Measurements from ENCODE around the gene HSPBP1.

HSPBP1 gene

GRCh38 chr19:55216461-55217198 lies 63.3 kb downstream of the HSPBP1 start:
- DNase-seq (ENCODE audit: low read depth in 2 of 2): peak in 1 of 2 donors; percentile 28

DNA sequence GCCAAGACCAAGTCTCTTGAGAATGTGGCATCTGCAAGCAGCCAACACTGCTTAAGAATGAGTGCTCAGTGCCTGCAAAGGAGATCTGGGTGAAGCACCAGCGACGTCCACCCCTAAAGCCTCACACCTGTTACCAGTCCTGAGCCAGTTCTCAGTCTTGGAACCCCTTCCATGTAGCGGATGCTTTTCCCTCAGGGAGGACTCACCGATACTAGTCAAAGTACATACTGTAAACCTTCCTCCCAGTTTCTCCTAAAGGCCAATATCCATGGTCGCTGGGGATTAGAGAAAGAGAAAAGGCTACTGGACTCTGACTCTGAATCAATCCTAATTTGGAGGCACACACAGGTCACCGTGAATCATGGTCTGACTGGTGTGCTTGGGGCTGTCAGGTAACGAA lies 66.4 kb downstream of the HSPBP1 start:
- DNase-seq (ENCODE audit: low read depth in 2 of 2): no peak

GRCh38 chr19:55212447-55212846 lies 67.5 kb downstream of the HSPBP1 start:
- DNase-seq (ENCODE audit: low read depth in 2 of 2): no peak
